ENCODE measurements around the gene PDZK1.

DNA sequence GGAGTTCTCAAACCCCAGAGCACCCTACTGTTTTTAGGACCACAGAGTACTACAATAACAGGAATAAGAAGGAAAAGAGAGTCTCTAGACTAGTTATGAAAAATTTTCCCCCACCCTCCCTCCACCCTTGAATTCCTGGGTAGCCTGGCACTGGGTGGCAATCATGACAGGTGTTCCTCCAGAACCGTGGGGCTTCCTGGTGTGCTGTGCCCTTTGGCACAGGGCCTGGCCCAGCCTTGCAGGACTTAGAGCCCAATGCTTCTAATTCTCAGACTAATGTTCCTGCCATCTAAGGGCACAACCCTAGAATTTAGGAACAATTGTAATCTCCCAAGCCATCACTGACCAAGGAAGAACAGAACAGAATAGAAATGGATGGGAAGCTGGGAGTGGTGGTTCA, 10.7 kb upstream of the PDZK1 start:
- TF ChIP-seq, protein P1, sequence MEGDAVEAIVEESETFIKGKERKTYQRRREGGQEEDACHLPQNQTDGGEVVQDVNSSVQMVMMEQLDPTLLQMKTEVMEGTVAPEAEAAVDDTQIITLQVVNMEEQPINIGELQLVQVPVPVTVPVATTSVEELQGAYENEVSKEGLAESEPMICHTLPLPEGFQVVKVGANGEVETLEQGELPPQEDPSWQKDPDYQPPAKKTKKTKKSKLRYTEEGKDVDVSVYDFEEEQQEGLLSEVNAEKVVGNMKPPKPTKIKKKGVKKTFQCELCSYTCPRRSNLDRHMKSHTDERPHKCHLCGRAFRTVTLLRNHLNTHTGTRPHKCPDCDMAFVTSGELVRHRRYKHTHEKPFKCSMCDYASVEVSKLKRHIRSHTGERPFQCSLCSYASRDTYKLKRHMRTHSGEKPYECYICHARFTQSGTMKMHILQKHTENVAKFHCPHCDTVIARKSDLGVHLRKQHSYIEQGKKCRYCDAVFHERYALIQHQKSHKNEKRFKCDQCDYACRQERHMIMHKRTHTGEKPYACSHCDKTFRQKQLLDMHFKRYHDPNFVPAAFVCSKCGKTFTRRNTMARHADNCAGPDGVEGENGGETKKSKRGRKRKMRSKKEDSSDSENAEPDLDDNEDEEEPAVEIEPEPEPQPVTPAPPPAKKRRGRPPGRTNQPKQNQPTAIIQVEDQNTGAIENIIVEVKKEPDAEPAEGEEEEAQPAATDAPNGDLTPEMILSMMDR (IDR thresholded peaks at IDR 0.05): no peak
- no peak for TF ChIP-seq POLR2A (IDR thresholded peaks at IDR 0.05)

All from testis (tissue), 2 donors.